Type B pancreatic cell (in vitro differentiated cells): Measurements from ENCODE around the gene GPC5. TPM values are rescaled to one million over a fixed set of nuclear protein-coding genes. Genes with fewer than 3 reads are reported as not detected.

ENCODE experiments used
- DNase-seq: peaks from one replicate; pipeline ENCODE4 v3.0.0; 2021; ENCODE audit warnings: mixed read lengths; ENCODE audit not compliant: unreplicated experiment; ENCODE audit errors: extremely low spot score
- H3K27ac Mint-ChIP-seq: 2 replicates; pipeline ENCODE4 v1.8.0; 2021; ENCODE audit warnings: mild to moderate bottlenecking, mixed read lengths
- H3K27me3 Mint-ChIP-seq: 2 replicates; pipeline ENCODE4 v1.8.0; 2021; ENCODE audit warnings: mixed read lengths
- H3K36me3 Mint-ChIP-seq: 2 replicates; pipeline ENCODE4 v1.8.0; 2021; ENCODE audit warnings: mixed read lengths
- H3K4me1 Mint-ChIP-seq: one replicate; pipeline ENCODE4 v1.8.0; 2021; ENCODE audit warnings: mixed read lengths; ENCODE audit not compliant: unreplicated experiment
- H3K4me3 Mint-ChIP-seq: 2 replicates; pipeline ENCODE4 v1.8.0; 2021; ENCODE audit warnings: mild to moderate bottlenecking, mixed read lengths
- H3K9me3 Mint-ChIP-seq: 2 replicates; pipeline ENCODE4 v1.8.0; 2021; ENCODE audit warnings: mixed read lengths
- CTCF ChIP-seq: fragments of 200-600 bp; sonication (generic); conservative IDR thresholded peaks from 2 replicates; pipeline ENCODE4 v1.5.0; 2021; ENCODE audit warnings: antibody characterized with exemption, mild to moderate bottlenecking
- total RNA-seq: library from RNA; stranded (reverse); gene quantifications from 2 replicates; pipeline ENCODE4 v1.2.1, GENCODE V29; 2021; ENCODE audit warnings: low replicate concordance

GPC5 gene
- total RNA-seq, 1 donor from 2014 or later = 2.8 TPM

- no peaks in the 10 kb centered on the region for H3K27me3 Mint-ChIP-seq
- no peak for TF ChIP-seq CTCF
- no peaks in the 10 kb centered on the region for H3K4me1 Mint-ChIP-seq
Measured at GRCh38 chr13:91563799-91564198, 165.4 kb downstream of the GPC5 start.

GRCh38 chr13:91564396-91564795 is 166.0 kb downstream of the GPC5 start:
- no peak for TF ChIP-seq CTCF
- no peaks in the 10 kb centered on the region for H3K4me1 Mint-ChIP-seq

More at GRCh38 chr13:91563799-91564198, 165.4 kb downstream of the GPC5 start:
- Mint-ChIP-seq H3K27ac (no peak overlapping the region), H3K4me3 (no peak overlapping the region), H3K36me3 (no peaks in the 10 kb centered on the region), H3K9me3 (no peaks in the 10 kb centered on the region)
- DNase-seq = no peak

GRCh38 chr13:91565296-91565695 is 166.9 kb downstream of the GPC5 start:
- no peaks in the 10 kb centered on the region for H3K9me3 Mint-ChIP-seq
- no peaks in the 10 kb centered on the region for H3K27me3 Mint-ChIP-seq
- no peak overlapping the region for H3K27ac Mint-ChIP-seq
- no peaks in the 10 kb centered on the region for H3K36me3 Mint-ChIP-seq
- H3K4me3 Mint-ChIP-seq = no peak overlapping the region
- DNase-seq = no peak
- no peak for TF ChIP-seq CTCF
- H3K4me1 Mint-ChIP-seq = no peaks in the 10 kb centered on the region

More at GRCh38 chr13:91564396-91564795, 166.0 kb downstream of the GPC5 start:
- Mint-ChIP-seq H3K27ac (no peak overlapping the region), H3K9me3 (no peaks in the 10 kb centered on the region), H3K27me3 (no peaks in the 10 kb centered on the region), H3K36me3 (no peaks in the 10 kb centered on the region), H3K4me3 (no peak overlapping the region)
- DNase-seq = no peak

GRCh38 chr13:91567485-91568207 is 169.2 kb downstream of the GPC5 start:
- Mint-ChIP-seq H3K27ac (no peak overlapping the region), H3K27me3 (no peaks in the 10 kb centered on the region), H3K36me3 (no peaks in the 10 kb centered on the region), H3K9me3 (no peaks in the 10 kb centered on the region), H3K4me3 (no peak overlapping the region), H3K4me1 (no peaks in the 10 kb centered on the region)
- TF ChIP-seq CTCF = no peak
- DNase-seq = no peak

- TF ChIP-seq CTCF = no peak
- no peak for DNase-seq
- Mint-ChIP-seq H3K9me3 (no peaks in the 10 kb centered on the region), H3K27ac (no peak overlapping the region), H3K27me3 (no peaks in the 10 kb centered on the region), H3K4me1 (no peaks in the 10 kb centered on the region), H3K4me3 (no peak overlapping the region), H3K36me3 (no peaks in the 10 kb centered on the region)
Measured at GRCh38 chr13:91571681-91572080, 173.3 kb downstream of the GPC5 start.
